ENCODE data around the gene RAMP1.

RAMP1 gene

GRCh38 chr2:237895544-237896506 is 36.4 kb downstream of the RAMP1 start:
- no peak for DNase-seq

DNA sequence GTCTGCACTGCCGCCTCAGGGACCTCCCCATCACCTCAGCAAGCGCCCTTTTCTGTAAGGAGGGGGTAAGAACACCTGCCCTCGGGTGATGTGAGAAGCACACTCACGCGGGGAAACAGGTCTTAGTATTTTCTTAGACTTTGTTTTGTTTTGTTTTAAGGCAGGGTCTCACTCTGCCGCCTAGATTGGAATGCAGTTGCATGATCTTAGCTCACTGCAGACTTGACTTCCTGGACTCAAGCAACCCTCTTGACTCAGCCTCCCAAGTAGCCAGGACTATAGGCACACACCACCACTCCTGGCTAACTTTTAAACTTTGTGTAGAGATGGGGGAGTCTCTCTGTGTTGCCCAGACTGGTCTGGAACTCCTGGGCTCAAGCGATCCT is 37.1 kb downstream of the RAMP1 start:
- no peak for DNase-seq

DNA sequence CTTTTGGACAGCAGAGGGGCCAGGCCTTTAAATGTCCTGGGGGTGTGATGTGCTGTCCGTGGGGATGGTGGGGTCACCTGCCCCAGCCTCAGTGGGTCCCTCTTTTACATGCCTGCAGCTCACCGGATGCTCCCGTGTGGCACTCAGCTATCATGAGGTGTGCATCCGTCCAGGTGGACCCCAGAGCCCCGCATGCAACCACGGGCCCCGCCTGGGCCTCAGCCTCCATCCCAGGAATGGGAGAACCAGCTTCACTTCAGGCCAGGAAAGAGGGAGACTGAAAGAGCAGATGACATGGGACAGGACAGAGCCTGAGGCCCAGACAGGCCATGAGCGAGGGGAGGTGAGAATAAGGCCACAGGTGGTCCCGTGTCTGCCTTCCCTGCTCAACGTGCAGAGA is 37.5 kb downstream of the RAMP1 start:
- no peak for DNase-seq

DNA sequence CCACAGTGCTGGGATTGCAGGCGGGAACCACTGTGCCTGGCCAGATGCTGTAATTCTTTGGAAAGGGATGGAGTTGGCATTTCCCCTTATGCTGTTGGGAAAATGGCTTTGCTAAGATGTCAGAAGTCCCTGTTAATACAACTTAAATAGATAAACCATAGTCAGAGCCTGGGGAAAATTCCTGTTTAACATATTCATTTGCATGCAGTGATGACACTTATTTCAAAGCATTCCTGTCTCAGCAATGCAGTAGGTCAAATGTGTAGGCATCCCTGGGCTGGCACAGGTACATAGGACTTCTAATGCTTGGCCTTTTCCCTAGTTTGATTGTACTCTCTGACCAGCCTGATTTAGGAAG is 38.6 kb downstream of the RAMP1 start:
- DNase-seq: no peak

DNA sequence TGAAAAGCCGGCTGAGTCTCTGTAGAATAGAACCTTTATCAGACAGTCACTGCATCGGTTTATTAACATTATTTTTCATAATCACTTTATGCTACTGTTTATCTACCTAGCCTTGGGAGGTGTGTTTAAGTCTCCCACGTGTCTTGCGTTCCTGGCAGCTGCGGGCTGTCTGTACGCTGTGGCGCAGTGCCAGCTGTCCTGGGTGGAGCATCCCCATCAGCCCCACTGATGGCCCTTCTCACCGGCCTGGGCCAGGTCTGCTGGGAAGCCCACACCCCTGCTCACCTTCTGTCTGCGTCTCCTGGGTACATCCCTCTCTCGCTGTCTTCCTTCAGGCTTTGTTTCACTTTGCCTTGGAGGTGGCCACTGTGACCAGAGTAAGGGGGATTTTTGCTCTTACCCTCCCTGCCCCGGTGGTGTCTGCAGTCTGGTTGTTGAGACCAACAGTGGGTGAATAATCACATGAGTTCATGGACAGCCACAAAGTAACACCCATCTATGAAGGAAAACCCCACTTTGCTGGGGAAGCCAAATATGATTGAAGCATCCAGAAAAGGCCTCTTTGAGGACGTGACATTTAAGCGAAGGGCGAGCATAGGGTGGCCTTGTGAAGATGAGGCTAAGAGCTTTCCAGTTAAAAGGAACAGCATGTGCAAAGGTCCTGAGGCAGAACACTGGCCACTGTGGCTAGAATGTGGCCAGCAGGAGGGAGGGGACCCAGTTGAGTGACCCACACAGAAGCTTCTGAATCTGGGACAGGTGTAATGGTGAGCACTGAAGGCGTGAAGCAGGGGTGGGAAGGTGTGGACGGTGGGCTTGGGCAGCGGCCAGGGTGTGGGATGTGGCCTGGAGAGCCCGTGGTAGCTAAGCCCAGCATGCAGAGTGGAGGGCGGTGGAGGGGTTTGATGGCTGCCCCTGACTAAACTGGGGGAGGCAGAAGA is 41.7 kb downstream of the RAMP1 start:
- DNase-seq: no peak

- no peak for DNase-seq
Measured at GRCh38 chr2:237901932-237902850, 42.8 kb downstream of the RAMP1 start.

DNA sequence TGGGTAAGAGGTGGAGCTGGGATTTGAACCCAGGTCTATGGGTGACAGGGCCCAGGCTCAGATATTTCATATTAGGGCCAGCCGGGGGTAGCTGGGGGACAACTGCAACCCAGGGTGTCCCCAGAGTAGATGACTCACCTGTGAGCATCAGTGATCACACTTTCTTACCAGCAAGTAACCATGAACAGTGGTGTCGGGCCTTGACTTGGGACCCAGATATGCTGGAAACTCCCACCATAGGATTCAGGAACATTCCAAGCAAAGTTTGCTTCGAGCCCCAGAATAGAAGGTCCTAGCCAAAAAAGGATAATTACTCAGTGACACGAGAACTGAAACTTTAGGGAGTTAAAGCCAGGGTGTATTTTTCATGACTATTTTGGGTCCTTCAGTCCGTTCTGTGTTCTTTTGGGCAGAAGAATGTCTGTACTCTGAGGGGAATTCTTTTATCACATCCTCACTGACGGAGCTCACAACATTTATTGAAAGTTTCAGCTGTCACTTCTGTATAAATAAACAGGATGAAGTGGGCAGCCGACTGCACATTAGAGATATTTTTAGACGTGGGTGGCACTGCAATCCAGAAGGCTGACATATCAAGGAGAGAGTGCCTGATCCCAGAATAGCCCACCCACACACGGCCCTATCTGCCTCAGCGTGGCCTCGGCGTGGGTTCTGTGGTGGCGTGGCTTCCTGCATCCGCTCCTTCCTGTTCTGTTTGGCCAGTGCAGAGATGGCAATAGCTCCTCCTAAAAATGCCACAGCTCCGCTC is 45.6 kb downstream of the RAMP1 start:
- no peak for DNase-seq

GRCh38 chr2:237907144-237907543 is 47.7 kb downstream of the RAMP1 start:
- DNase-seq: no peak

- no peak for DNase-seq
Measured at GRCh38 chr2:237909075-237909695, 49.8 kb downstream of the RAMP1 start.

GRCh38 chr2:237909801-237910475 is 50.5 kb downstream of the RAMP1 start:
- no peak for DNase-seq

- DNase-seq: no peak
Measured at GRCh38 chr2:237910576-237911362, 51.3 kb downstream of the RAMP1 start.

DNA sequence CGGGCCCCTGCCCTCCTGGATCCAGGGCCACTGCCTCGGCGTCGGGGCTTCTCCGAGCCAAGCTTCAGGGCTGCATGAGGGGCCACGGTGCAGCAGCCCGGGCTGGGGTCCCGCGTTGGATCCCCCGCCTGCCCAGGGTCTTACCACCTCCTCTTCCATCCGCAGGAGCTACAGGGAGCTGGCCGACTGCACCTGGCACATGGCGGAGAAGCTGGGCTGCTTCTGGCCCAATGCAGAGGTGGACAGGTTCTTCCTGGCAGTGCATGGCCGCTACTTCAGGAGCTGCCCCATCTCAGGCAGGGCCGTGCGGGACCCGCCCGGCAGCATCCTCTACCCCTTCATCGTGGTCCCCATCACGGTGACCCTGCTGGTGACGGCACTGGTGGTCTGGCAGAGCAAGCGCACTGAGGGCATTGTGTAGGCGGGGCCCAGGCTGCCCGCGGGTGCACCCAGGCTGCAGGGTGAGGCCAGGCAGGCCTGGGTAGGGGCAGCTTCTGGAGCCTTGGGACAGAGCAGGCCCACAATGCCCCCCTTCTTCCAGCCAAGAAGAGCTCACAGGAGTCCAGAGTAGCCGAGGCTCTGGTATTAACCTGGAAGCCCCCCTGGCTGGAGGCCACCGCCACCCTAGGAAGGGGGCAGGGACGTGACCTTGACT is 52.1 kb downstream of the RAMP1 start:
- no peak for DNase-seq

- DNase-seq: no peak
Measured at GRCh38 chr2:237912271-237913192, 53.1 kb downstream of the RAMP1 start.

DNA sequence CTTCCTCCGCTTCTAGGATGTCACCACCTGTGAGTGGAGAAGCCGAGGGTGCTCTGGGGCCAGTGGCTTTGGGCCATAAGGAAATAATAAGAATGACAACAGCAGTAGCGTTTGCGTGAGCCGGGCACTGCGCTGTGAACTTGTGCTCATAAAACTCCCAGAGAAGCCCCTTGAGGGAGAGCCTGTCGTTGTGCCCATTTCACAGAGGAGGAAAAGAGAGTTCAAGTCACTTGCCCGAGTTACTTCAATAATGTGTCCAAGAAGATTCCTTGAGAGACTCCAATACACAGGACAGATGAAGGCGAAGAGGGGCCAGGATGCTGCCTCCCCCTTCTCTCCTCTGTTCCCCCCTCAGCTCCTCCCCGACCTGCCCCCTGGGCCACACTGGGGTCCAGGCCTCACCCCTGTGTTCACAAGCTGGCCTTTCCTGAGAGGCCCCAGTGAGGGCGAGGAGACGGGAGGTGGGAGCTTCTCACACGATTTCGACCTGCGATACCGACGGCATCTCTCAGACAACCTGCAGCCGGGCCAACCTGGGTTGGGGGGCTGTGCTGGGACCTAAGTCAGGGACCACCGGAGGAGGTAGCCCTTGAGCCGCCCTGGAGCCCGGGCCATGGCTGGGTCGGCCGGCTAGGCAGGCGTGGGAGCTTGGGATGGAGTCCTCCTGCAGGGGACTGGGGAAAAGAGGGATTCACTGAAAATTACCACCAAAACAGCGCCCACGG is 53.9 kb downstream of the RAMP1 start:
- no peak for DNase-seq

- DNase-seq: no peak
Measured at GRCh38 chr2:237915576-237915975, 56.2 kb downstream of the RAMP1 start.

- DNase-seq: no peak
Measured at GRCh38 chr2:237916296-237916695, 56.9 kb downstream of the RAMP1 start.

DNA sequence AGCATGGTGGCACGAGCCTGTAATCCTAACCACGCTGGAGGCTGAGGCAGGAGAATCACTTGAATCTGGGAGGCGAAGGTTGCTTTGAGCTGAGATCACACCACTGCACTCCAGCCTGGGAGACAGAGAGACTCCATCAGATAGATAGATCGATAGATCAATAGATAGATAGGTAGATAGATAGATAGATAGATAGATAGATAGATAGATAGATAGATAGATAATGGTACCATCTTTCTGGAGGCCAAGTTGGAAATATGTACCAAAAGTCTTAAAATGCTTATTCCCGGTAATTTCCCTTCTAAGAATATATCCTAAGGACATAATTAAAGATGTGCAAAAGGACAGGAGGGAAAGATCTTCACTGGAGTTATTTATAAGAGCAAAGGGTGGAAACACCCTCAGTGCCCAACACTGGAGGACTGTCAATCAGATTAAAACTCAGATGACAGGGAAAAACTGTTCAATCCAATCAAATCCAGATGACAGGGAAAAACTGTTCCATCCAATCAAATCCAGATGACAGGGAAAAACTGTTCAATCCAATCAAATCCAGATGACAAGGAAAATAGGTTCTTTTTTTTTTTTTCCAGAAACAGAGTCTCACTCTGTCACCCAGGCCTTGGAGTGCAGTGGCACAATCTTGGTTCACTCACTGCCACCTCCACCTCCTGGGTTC is 58.4 kb downstream of the RAMP1 start:
- DNase-seq: no peak

Measured in NCI-H187 (cell line).